GM21423 (cell line): ENCODE measurements around the gene IFITM1.
"Not testable (repeated sequence)": the region's sequence is repeated elsewhere in the genome, so short reads cannot be mapped to it uniquely, and the experiment has no call there.

Experiments used
- ATAC-seq: cut with Tn5 transposase; IDR thresholded peaks from one replicate; pipeline ENCODE4 v1.9.1; 2021; ENCODE audit warnings: mild to moderate bottlenecking, moderate library complexity; ENCODE audit not compliant: unreplicated experiment

IFITM1 gene

DNA sequence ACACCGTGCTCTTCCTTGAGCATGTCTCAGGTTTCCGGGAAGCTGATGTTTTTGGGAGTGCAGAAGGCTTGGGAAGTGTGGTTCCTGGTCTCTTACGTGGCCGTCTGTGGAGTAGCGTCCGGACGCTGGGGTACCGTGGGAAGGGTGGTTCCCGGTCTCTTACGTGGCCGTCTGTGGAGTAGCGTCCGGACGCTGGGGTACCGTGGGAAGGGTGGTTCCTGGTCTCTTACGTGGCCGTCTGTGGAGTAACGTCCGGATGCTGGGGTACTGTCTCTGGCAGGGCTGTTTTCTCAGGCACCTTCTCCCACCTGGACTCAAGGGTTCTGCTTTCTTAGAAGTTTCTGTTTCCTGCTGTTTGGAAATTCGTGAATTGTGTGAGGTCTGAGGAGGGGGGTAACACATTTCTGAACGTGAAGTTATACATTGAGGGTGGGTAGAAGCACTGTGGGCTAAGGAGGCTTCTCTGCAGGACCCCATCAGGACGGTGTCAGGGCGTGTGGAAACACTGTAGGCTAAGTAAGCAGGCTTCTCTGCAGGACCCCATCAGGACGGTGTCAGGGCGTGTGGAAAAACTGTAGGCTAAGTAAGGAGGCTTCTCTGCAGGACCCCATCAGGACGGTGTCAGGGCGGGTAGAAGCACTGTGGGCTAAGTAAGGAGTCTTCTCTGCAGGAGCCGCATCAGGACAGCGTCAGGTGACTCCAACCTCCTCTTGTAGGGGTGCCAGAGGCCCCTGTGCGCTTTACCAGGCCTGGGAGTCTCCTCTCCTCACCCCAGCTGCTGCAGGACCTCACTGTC is 12.2 kb downstream of the IFITM1 start:
- no peak for ATAC-seq

DNA sequence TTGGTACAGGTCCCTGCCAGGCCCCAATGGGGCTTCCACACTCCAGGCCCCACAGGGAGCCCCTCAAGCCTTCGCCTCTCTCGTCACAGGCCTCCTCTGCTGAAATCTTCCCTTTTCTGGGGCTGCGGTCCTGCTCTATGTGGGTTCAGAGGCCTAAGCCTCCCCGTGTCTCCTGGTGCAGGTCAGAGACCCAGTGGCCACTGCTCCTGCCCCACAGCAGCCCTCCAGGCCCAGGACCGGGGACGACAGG is 12.7 kb downstream of the IFITM1 start:
- no peak for ATAC-seq

DNA sequence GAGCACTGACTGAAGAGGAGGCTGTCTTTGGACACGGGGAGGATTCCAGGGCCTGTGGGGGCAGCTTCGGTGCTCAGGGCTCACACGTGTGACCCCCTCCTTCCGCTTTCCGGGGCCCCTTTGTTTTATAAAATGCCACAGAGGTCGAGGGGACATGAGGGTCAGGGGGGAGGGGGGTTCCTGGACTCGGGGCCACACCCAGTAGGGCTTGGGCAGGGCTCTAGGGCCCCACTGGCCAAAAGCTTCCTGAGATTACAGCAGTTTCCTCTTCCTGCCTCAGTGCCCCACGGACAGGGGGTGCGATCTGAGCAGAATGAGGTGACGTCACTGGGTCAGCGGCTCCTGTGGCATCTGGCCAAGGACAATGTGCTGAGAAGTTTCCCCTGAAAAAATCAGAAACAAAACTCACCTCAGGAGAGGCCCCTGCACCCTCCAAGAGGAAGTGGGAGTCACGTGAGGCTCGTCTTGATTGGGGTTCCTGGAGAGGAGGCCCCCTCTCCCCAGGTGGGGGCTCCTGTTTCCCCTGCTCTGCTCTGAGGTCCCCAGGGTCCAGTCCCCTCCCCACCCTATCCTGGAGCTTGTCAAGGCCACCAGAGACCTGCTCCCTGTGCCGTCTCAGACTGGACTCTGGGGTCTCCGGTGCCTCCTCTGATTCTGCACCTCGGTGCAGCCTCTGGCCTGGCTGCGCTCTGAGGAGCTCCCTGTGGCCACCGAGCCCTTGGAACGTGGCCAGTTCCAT is 13.2 kb downstream of the IFITM1 start:
- peak; percentile 71 for ATAC-seq

DNA sequence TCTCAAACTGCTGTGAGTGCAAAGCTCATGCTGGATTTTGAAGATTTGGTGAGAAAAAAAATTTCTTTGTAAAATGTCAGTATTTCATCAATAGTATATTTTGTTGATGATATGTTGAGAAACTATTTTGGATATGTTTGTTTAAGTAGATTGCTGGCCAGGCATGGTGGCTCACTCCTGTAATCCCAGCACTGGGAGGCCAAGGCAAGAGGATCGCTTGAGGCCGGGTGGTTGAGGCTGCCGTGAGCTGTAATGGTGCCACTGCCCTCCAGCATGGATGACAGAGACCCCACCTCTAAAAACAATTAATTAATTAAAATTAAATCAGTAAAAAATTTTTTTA is 13.7 kb downstream of the IFITM1 start:
- no peak for ATAC-seq

DNA sequence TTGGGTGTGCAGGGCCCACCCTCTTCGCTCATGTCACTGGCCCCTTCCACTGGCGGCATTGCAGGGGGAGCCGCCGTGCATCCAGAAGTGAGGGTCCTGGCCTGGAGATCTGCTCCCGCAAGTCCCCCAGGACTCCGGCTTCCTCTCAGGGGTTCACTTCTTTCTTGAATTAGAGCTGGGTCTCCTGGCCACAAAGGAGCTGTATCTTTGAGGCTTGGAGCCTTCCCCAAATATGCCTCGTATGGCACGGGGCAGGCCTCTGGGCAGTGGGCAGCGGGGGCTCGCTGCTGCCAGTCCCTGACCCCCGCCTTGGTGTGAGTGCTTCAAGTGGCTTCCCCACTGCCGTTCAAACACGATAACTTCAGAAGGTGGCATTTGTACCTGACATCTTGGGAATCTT is 14.2 kb downstream of the IFITM1 start:
- no peak for ATAC-seq

DNA sequence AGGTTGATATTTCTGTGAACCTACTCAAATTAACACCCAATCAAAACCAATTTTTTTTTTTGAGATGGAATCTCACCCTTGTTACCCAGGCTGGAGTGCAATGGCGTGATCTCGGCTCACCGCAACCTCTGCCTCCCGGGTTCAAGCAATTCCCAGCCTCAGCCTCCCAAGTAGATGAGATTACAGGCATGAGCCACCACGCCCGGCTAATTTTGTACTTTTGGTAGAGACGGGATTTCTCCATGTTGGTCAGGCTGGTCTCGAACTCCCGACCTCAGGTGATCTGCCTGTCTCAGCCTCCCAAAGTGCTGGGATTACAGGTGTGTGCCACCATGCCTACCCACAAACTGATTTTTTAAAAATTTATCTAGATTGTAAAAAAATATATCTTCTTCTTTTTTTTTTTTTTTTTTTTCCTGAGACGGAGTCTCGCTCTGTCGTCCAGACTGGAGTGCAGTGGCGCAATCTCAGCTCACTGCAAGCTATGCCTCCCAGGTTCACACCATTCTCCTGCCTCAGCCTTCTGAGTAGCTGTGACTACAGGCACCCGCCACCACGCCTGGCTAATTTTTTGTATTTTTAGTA is 14.8 kb downstream of the IFITM1 start:
- ATAC-seq = not testable (repeated sequence)

DNA sequence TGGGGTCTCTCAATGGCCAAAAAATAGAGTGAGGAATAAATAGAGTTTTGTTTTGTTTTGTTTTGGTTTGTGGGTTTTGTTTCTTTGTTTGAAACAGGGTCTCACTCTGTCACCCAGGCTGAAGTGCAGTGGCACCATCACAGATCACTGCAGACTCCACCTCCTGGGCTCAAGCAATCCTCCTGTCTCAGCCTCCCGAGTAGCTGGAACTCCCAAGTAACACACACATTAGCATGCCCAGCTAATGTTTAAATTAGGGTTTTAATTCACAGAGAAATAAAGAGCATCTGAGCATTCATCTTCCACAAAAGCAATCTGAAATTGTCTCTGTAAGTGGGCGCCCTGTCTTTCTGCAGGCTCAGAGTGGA is 16.0 kb downstream of the IFITM1 start:
- ATAC-seq = no peak

DNA sequence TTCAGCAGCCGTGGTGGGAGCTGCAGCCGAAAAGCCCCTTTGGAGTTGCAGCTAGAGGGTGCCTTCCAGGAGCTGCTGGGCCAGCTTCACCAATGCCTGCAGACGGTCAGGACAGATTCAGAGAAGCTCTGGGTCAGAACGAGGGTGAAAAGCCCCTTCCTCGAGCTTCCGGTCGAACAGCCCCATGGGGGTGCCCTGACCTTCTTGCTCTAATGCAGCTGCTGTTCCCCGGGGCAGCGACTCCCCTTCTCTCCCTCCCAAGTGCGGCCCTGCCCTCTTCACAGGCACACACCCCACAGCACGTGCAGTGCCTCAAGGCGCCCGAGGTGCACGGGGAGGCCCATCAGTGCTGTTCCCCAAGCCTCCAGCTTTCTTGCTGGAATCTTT is 16.5 kb downstream of the IFITM1 start:
- ATAC-seq = no peak

DNA sequence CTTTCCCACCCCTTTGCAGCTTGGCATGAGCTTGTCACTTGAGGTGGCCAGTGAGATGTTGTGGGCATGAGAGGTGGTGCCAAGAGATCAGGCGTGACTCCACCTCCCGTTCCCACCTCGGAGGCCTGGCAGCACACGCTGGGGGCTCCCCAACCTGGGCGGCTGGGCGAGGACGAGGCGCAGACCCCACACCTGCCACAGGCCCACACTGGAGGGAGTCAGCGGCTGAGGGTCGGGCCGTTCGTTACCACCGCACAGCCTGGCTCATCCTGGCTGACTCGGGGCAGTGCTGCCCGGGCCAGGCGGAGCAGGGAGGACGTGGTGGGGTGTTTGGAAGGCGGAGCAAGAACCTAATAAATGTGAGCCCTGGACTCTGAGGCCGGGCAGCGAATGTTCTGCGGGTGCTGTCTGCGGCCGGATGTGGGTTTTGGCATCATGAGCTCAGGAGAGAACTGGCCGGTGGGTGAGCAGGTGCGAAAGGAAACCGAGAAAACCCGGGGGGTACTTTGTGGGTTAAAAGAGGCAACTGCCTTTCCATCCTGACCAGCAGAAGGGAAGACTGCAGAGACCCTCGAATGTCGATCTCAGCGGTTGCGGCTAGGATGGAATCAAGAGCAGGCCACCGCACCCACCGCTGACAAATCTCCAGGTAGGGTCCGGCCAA is 17.0 kb downstream of the IFITM1 start:
- no peak for ATAC-seq

DNA sequence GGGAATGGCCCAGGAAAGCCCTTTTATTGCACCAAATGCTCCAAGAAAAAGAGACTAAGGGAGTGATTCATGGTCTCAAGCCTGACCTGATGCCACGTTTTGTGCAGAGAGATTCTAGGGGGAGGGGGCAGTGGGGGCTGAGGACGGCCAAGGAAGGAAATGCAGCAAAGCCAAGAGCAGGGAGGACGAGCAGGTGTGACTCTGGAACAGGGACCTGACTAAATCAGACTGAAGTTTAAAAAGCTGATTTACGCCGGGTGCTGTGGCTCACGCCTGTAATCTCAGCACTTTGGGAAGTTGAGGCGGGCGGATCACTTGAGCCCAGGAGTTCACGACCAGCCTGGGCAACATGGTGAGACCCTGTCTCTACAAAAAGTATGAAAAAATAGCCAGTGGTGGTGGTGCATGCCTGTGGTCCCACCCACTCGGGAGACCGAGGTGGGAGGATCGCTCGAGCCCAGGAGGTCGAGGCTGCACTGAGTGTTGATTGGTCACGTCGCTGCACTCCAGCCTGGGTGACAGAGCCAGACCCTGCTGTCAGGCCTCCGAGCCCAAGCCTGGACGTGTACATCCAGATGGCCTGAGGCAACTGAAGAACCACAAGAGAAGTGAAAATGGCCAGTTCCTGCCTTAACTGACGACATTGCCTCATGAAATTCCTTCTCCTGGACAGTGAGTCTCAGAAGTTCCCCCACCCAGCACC is 17.7 kb downstream of the IFITM1 start:
- ATAC-seq = no peak

DNA sequence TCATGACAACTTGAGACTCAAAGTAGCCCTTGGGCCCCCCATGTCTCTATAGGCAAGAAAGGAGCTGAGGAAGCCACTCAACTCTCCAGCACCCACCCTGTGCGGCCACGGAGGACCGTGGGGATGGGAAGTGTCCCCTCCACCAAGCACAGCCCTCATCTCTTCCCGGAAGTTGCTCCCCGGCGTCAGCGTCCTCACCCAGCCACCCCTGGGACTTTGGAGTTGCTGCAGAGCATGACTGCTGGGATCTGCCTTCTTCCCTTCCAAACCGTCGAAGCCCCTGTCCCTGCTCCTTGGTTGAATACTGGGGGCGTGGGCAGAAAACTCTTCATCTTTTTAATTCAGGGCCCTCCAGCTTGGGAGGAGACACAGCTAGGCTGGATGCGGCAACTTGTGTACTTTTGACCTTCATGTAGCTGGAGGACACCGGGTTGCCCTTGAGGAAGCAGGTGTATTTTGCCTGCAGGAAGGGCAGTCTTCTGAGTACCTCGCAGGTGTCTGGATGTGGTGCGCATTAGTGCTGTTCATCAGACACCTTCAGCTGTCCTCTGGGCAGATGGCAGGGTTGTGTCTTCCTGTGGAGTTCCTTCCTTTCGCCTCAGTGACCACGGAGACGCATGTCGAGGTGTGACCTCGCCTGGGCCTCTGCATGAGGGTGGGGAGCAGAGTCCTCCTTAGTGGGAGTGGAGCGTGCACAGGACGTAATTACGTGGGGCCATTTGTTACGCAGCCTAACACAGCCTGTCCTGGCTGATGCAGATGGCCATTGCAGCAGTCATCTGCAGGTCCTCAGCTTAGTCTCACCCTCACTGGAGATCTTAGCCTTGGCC is 19.0 kb downstream of the IFITM1 start:
- ATAC-seq = no peak

DNA sequence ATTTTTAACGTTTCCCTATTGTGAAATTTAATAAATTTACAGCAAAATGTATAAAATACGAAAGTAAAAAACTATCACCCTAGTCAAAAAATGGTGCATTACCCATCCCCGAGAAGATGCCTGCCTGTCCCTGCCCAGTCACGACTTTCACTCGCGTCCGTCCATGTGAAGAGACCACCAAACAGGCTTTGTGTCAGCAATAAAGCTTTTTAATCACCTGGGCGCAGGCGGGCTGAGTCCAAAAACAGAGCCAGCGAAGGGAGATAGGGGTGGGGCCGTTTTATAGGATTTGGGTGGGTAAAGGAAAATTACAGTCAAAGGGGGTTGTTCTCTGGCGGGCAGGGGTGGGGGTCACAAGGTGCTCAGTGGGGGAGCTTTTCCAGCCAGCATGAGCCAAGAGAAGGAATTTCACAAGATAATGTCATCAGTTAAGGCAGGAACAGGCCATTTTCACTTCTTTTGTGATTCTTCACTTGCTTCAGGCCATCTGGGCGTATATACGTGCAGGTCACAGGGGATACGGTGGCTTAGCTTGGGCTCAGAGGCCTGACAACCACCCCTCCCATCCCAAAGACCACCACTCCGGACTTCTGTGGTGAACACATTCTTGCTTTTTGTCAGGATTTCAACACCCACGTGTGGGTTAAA is 19.9 kb downstream of the IFITM1 start:
- ATAC-seq = not testable (repeated sequence)

DNA sequence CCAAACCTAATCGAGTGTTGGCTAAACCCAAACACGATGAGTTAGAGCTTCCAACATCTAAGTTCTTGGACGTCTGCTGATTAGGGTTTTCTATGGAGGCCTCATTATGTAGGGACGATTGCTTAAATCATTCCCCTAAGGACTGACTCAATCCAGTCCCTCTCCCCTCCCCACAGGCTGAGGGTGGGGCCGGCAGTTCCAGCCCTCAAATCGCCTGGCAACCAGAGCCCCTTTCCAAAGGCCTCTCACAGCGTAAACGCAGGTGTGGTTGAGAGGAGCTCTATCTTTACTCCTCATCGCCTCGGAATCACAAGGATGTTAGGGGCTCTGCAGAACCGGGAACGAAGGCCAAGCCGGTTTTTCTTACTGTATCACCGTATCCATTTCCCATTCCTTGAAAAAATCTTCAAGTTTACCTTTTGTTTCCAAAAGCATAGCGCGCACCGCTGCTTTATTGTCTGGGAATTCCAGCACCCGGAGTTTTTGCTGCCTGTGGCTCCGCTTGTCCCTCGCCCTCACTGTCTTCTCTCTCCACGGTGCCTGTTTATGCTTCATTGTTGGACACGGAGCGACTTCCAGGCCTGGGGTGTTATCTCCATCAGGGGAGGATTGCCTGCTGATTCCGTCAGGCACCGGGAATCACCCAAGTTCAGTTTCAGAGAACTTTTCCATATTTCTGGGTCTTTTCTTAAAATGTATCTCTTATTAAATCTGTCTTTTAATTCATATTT is 20.6 kb downstream of the IFITM1 start:
- ATAC-seq = no peak

DNA sequence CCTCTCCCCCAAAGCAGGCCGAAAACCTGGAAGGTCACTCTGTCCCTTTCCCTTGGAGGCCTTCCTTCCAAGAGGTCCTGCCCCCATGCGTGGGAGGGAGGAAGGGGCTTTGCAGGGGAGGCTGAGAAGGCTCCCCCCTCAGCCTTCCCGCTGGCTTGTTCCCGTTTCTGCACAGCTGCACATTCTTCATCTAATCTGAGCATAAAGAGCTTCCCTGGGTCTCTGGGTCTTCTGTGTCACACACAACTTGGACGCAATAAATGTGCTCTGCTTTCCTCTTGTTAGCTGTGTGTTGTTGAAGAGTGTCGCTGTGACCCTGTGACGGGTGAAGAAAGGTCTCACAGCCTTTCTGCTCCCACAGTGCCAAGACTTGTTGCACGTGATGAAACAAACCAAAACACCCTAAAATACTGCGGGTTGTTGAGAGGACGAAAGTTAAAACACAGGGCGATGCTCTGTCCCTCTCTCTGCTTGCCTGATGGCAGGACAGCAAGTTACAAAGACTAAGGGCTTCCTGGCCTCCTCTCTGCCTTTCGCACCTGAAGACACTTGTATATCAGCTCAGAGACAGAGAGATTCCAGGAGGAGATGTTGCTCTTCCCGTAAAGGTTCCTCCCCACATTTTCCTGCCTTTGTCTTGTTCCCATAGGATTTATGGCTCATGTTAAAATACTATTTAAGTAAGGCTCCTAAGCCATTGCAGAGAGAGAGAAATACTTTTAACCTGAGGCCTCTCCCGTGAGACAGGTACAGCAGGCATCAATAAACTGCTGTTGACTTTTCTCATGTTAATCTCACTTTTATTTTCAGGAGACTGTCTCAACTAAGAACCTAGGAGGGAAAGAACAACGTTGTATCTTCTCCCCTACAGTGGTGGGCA is 22.2 kb downstream of the IFITM1 start:
- ATAC-seq = no peak

DNA sequence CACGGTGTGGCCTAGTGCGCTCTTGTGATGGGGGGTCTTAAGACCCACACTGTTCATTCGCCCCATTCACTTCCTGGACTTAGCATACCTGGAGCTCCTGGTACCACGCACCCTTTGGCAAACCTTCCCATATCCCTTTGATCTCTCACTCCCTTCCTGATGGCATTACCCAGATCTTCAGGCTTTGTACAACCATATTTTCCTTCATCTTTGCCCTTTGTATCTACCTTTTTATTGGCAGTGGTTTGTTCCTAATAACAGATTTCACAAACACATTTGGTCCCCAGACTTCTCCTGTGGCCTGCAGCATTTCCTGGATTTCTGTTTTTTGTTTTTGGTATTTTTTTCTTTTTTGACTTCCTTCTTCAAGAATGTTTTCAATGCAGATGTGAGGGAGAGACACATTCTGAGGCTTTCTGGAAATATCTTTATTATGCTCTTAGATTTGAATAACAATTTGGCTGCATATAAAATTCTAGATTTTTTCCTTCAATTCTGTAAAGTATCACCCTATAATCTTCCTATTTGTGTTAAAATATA is 22.9 kb downstream of the IFITM1 start:
- ATAC-seq = no peak

DNA sequence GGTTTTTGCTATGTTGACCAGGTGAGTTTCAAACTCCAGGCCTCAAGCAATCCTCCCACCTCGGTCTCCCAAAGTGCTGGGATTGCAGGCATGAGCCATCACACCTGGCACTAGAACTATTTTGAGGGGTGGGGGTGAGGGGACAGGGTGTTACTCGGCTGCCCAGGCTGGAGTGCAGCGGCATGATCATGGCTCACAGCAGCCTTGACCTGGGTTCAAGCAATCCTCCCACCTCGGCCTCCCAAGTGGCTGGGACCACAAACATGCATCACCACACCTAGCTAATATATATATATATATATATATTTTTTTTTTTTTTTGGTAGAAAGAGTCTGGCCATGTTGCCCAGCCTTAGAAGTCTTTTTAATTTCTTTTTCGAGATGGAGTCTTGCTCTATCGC is 23.9 kb downstream of the IFITM1 start:
- no peak for ATAC-seq

DNA sequence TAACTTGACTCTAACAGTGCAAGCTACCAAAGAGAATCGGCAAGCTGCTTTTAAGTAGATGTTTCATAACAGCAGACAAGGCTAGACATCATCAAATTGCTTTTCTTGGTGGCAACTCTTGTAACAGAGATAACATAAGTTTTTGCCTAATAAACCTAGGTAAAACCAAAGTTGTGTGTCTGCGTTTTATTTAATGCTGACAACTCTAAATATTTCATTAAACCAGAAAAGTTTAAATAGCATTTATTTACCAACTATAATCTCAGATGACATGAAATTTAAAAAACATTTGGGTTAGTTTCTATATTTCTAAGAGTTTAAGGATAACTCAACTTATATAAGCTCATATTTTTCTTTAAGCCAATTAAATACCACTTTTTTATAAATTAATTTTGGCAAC is 26.1 kb downstream of the IFITM1 start:
- no peak for ATAC-seq
